ENCODE measurements around the gene PRMT5.

PRMT5 gene

GRCh38 chr14:22882529-22883172 lies 46.5 kb downstream of the PRMT5 start:
- peak; percentile 49 for DNase-seq
- peaks cover 35% of the 10 kb centered on the region for H3K4me1 Mint-ChIP-seq (ENCODE audit: low read depth)
- no peak overlapping the region for H3K27ac Mint-ChIP-seq
- H3K36me3 Mint-ChIP-seq (ENCODE audit: low read depth): peaks cover 20% of the 10 kb centered on the region
- no peak overlapping the region for H3K4me3 Mint-ChIP-seq
- H3K27me3 Mint-ChIP-seq: no peaks in the 10 kb centered on the region
- H3K9me3 Mint-ChIP-seq: no peaks in the 10 kb centered on the region

- DNase-seq: no peak
- Mint-ChIP-seq H3K9me3 (no peaks in the 10 kb centered on the region), H3K4me3 (no peak overlapping the region), H3K27me3 (no peaks in the 10 kb centered on the region), H3K4me1 (ENCODE audit: low read depth) (peaks cover 29% of the 10 kb centered on the region), H3K36me3 (ENCODE audit: low read depth) (peaks cover 26% of the 10 kb centered on the region), H3K27ac (no peak overlapping the region)
Observed at GRCh38 chr14:22882064-22882463, 47.1 kb downstream of the PRMT5 start.

- no peak for DNase-seq
- Mint-ChIP-seq H3K4me3 (no peak overlapping the region), H3K27me3 (no peaks in the 10 kb centered on the region), H3K4me1 (ENCODE audit: low read depth) (peaks cover 25% of the 10 kb centered on the region), H3K36me3 (ENCODE audit: low read depth) (peaks cover 57% of the 10 kb centered on the region), H3K9me3 (no peaks in the 10 kb centered on the region), H3K27ac (peak overlapping the region; percentile 38)
Observed at GRCh38 chr14:22878271-22879246, 50.6 kb downstream of the PRMT5 start.

- Mint-ChIP-seq H3K27ac (no peak overlapping the region), H3K36me3 (ENCODE audit: low read depth) (peaks cover 64% of the 10 kb centered on the region), H3K9me3 (no peaks in the 10 kb centered on the region), H3K4me1 (ENCODE audit: low read depth) (peaks cover 26% of the 10 kb centered on the region), H3K27me3 (no peaks in the 10 kb centered on the region), H3K4me3 (no peak overlapping the region)
- no peak for DNase-seq
Observed at GRCh38 chr14:22877000-22877501, 52.1 kb downstream of the PRMT5 start.

- Mint-ChIP-seq H3K27me3 (no peaks in the 10 kb centered on the region), H3K36me3 (ENCODE audit: low read depth) (peaks cover 66% of the 10 kb centered on the region)
Observed at GRCh38 chr14:22875748-22876319, 53.3 kb downstream of the PRMT5 start.

GRCh38 chr14:22875003-22875747 lies 54.0 kb downstream of the PRMT5 start:
- Mint-ChIP-seq H3K4me1 (ENCODE audit: low read depth) (peaks cover 36% of the 10 kb centered on the region), H3K36me3 (ENCODE audit: low read depth) (peaks cover 66% of the 10 kb centered on the region), H3K4me3 (no peak overlapping the region), H3K27ac (no peak overlapping the region), H3K27me3 (no peaks in the 10 kb centered on the region), H3K9me3 (no peaks in the 10 kb centered on the region)
- no peak for DNase-seq

More at GRCh38 chr14:22875748-22876319, 53.3 kb downstream of the PRMT5 start:
- no peak for DNase-seq
- Mint-ChIP-seq H3K9me3 (no peaks in the 10 kb centered on the region), H3K27ac (peak overlapping the region; percentile 4), H3K4me1 (ENCODE audit: low read depth) (peaks cover 29% of the 10 kb centered on the region), H3K4me3 (no peak overlapping the region)

- DNase-seq: no peak
- Mint-ChIP-seq H3K9me3 (no peaks in the 10 kb centered on the region), H3K27ac (peak overlapping the region; percentile 86), H3K4me1 (ENCODE audit: low read depth) (peaks cover 37% of the 10 kb centered on the region), H3K27me3 (no peaks in the 10 kb centered on the region), H3K36me3 (ENCODE audit: low read depth) (peaks cover 50% of the 10 kb centered on the region), H3K4me3 (peak overlapping the region; percentile 88)
Observed at GRCh38 chr14:22872833-22873520, 56.2 kb downstream of the PRMT5 start.

GRCh38 chr14:22872033-22872832 lies 56.9 kb downstream of the PRMT5 start:
- no peaks in the 10 kb centered on the region for H3K27me3 Mint-ChIP-seq
- H3K36me3 Mint-ChIP-seq (ENCODE audit: low read depth): peaks cover 42% of the 10 kb centered on the region
- peak overlapping the region; percentile 99 for H3K27ac Mint-ChIP-seq
- peak overlapping the region; percentile 88 for H3K4me3 Mint-ChIP-seq
- DNase-seq: peak; percentile 84
- no peaks in the 10 kb centered on the region for H3K9me3 Mint-ChIP-seq
- peaks cover 37% of the 10 kb centered on the region for H3K4me1 Mint-ChIP-seq (ENCODE audit: low read depth)

GRCh38 chr14:22871224-22872032 lies 57.7 kb downstream of the PRMT5 start, which contains the start of gene LRP10:
LRP10 (plus strand) TSS chr14:22871740; CDS start chr14:22872304, 564 bp downstream.
- Mint-ChIP-seq H3K27me3 (no peaks in the 10 kb centered on the region), H3K36me3 (ENCODE audit: low read depth) (peaks cover 34% of the 10 kb centered on the region), H3K9me3 (no peaks in the 10 kb centered on the region), H3K4me3 (peak within 1 kb of the TSS; percentile 88), H3K27ac (peak within 1 kb of the TSS; percentile 99), H3K4me1 (ENCODE audit: low read depth) (peaks cover 37% of the 10 kb centered on the region)
- peak; percentile 83 for DNase-seq

- no peak for DNase-seq
- no peaks in the 10 kb centered on the region for H3K27me3 Mint-ChIP-seq
- H3K9me3 Mint-ChIP-seq: no peaks in the 10 kb centered on the region
- H3K4me1 Mint-ChIP-seq (ENCODE audit: low read depth): peaks cover 34% of the 10 kb centered on the region
- peaks cover 28% of the 10 kb centered on the region for H3K36me3 Mint-ChIP-seq (ENCODE audit: low read depth)
- H3K27ac Mint-ChIP-seq: peak overlapping the region; percentile 99
- H3K4me3 Mint-ChIP-seq: peak overlapping the region; percentile 88
Observed at GRCh38 chr14:22870811-22871223, 58.4 kb downstream of the PRMT5 start.

All from activated T-cell treated with anti-CD3 and anti-CD28 coated beads, Interleukin-2, amount 50 U/mL, for 24 hours (primary cell).